HepG2 (cell line): ENCODE measurements around the gene HNRNPH3. TPM values are rescaled to one million over a fixed set of nuclear protein-coding genes. Genes with fewer than 3 reads are reported as not detected.

Source experiments
- ATAC-seq: fragments of 200-7000 bp; cut with Tn5 transposase; 3 replicates; pipeline ENCODE4 v1.9.1; 2020; ENCODE audit warnings: mild to moderate bottlenecking, moderate library complexity
- BruUV-seq: library from RNA; stranded (reverse); fragments of 400-500 nt; replicated peaks from 2 replicates; lab custom pipeline; 2021; lab: Mats Ljungman, UMichigan
- CTCF ChIA-PET: fragments of 300-600 bp; formaldehyde crosslinking; extraction: SDS; loops from one replicate; lab custom pipeline; 2021; ENCODE audit warnings: low total read pairs, inconsistent platforms, low intra/inter-chr PET ratio; lab: Yijun Ruan, JAX
- POLR2A ChIA-PET: fragments of 350-600 bp; sonication (Branson Sonifier 250); formaldehyde crosslinking; loops from one replicate; lab custom pipeline; 2020; ENCODE audit warnings: antibody characterized with exemption, inconsistent platforms; lab: Yijun Ruan, JAX
- DNase-seq: peaks from one replicate; pipeline ENCODE4 v3.0.0-alpha.2; 2015; ENCODE audit warnings: low spot score
- FAIRE-seq: peaks from 3 replicates; lab custom pipeline; 2011; peaks lifted over from hg19 to GRCh38; lab: Jason Lieb, UNC
- H2AFZ ChIP-seq: one replicate; pipeline ENCODE4 v1.6.1; 2011; ENCODE audit warnings: low read length, inconsistent platforms
- H3K27ac ChIP-seq: fragments of 300-600 bp; 3 replicates; pipeline ENCODE4 v1.8.0; 2011; ENCODE audit warnings: mixed run types, mild to moderate bottlenecking, mixed read lengths, low read length, inconsistent platforms; ENCODE audit not compliant: insufficient read depth; ENCODE audit errors: extremely low read length
- H3K27me3 ChIP-seq, 2 experiments: fragments of 200-600 bp in 1 of 2; 2 replicates in 1 of 2; 3 replicates in 1 of 2; pipeline versions ENCODE4 v1.6.0 to v1.8.0; 2011; ENCODE audit warnings: low read length in 2 of 2, mild to moderate bottlenecking in 2 of 2, moderate library complexity in 2 of 2, inconsistent platforms in 1 of 2; ENCODE audit not compliant: insufficient read depth in 2 of 2, control insufficient read depth in 1 of 2
- H3K36me3 ChIP-seq, 2 experiments: fragments of 200-600 bp in 1 of 2; replicated peaks in 1 of 2; 2 replicates in 1 of 2; 3 replicates in 1 of 2; pipeline versions ENCODE4 v1.5.1 to v1.8.0; 2011; ENCODE audit warnings: low read length in 2 of 2, inconsistent platforms in 1 of 2; ENCODE audit not compliant: insufficient read depth in 2 of 2, control insufficient read depth in 1 of 2
- H3K4me1 ChIP-seq: 2 replicates; pipeline ENCODE4 v1.5.1; 2012; ENCODE audit warnings: low read length, inconsistent platforms; ENCODE audit not compliant: insufficient read depth
- H3K4me2 ChIP-seq: 2 replicates; pipeline ENCODE4 v1.6.0; 2011; ENCODE audit warnings: low read depth, low read length, inconsistent platforms
- H3K4me3 ChIP-seq, 3 experiments: fragments of 200-600 bp in 1 of 3; sonication (generic), shearing (Covaris generic) in 1 of 3; replicated peaks in 1 of 3; 2 replicates each; pipeline ENCODE4 v1.5.1; 2011 to 2016; ENCODE audit warnings: low read length in 3 of 3, inconsistent platforms in 2 of 3, low read depth in 2 of 3, mild to moderate bottlenecking in 2 of 3, control low read depth in 1 of 3, mixed read lengths in 1 of 3; ENCODE audit not compliant: insufficient read depth in 1 of 3
- H3K79me2 ChIP-seq: one replicate; pipeline ENCODE4 v1.6.1; 2011; ENCODE audit warnings: low read length, inconsistent platforms; ENCODE audit not compliant: insufficient read depth
- H3K9ac ChIP-seq: 2 replicates; pipeline ENCODE4 v1.6.0; 2011; ENCODE audit warnings: mild to moderate bottlenecking, low read depth, low read length, inconsistent platforms; ENCODE audit not compliant: insufficient read depth
- H3K9me3 ChIP-seq: 2 replicates; pipeline ENCODE4 v1.5.1; 2012; ENCODE audit warnings: mild to moderate bottlenecking, low read length
- H4K20me1 ChIP-seq: 2 replicates; pipeline ENCODE4 v1.6.0; 2011; ENCODE audit warnings: inconsistent platforms, mild to moderate bottlenecking, low read length, moderate library complexity; ENCODE audit not compliant: insufficient read depth
- CTCF ChIP-seq: sonication (generic); formaldehyde crosslinking; IDR thresholded peaks from 2 replicates; pipeline ENCODE4 v1.5.0; 2020; ENCODE audit warnings: mild to moderate bottlenecking, missing genetic modification reagents, moderate library complexity
- NKX3-1 ChIP-seq: sonication (generic); formaldehyde crosslinking; IDR thresholded peaks from 2 replicates; pipeline ENCODE4 v1.5.0; 2020; ENCODE audit warnings: missing genetic modification reagents
- PBX2 ChIP-seq: IDR thresholded peaks from 2 replicates; pipeline ENCODE4 v1.6.1; 2016; ENCODE audit warnings: control low read depth
- STAG1 ChIP-seq: sonication (generic); formaldehyde crosslinking; IDR thresholded peaks from 2 replicates; pipeline ENCODE4 v1.4.0; 2020; ENCODE audit warnings: missing genetic modification reagents
- TEAD3 ChIP-seq: optimal IDR thresholded peaks from 2 replicates; pipeline ENCODE3; 2016; ENCODE audit warnings: borderline replicate concordance
- ZMAT3 ChIP-seq: sonication (generic); formaldehyde crosslinking; conservative IDR thresholded peaks from 2 replicates; pipeline ENCODE4 v1.7.0; 2021; ENCODE audit warnings: missing genetic modification reagents
- ZNF251 ChIP-seq: sonication (generic); formaldehyde crosslinking; IDR thresholded peaks from 2 replicates; pipeline ENCODE4 v1.9.0; 2021; ENCODE audit warnings: mild to moderate bottlenecking, missing genetic modification reagents
- ZNF382 ChIP-seq: sonication (generic); formaldehyde crosslinking; IDR thresholded peaks from 2 replicates; pipeline ENCODE4 v1.5.0; 2020; ENCODE audit warnings: missing genetic modification reagents, mild to moderate bottlenecking, borderline replicate concordance
- ZNF44 ChIP-seq: sonication (generic); formaldehyde crosslinking; IDR thresholded peaks from 2 replicates; pipeline ENCODE4 v1.5.1; 2020; ENCODE audit warnings: mild to moderate bottlenecking, missing genetic modification reagents
- ZNF549 ChIP-seq: sonication (generic); formaldehyde crosslinking; IDR thresholded peaks from 2 replicates; pipeline ENCODE4 v1.5.0; 2020; ENCODE audit warnings: missing genetic modification reagents
- ZNF572 ChIP-seq: sonication (generic); formaldehyde crosslinking; IDR thresholded peaks from 2 replicates; pipeline ENCODE4 v1.5.1; 2020; ENCODE audit warnings: mild to moderate bottlenecking, missing genetic modification reagents
- ZNF652 ChIP-seq: IDR thresholded peaks from 2 replicates; pipeline ENCODE4 v1.6.1; 2016; ENCODE audit warnings: low read depth, borderline replicate concordance
- ZNF724P ChIP-seq: sonication (generic); formaldehyde crosslinking; IDR thresholded peaks from 2 replicates; pipeline ENCODE4 v1.8.0; 2022; ENCODE audit warnings: missing genetic modification reagents, borderline replicate concordance
- ZNF784 ChIP-seq: sonication (generic); formaldehyde crosslinking; IDR thresholded peaks from 2 replicates; pipeline ENCODE4 v1.5.1; 2020; ENCODE audit warnings: missing genetic modification reagents, mild to moderate bottlenecking, borderline replicate concordance
- ZSCAN22 ChIP-seq: sonication (generic); formaldehyde crosslinking; IDR thresholded peaks from 2 replicates; pipeline ENCODE4 v1.4.0; 2020; ENCODE audit warnings: mild to moderate bottlenecking, missing genetic modification reagents
- WGBS: methylation state at CpG from one replicate; pipeline ENCODE4 v1.1.6; 2017; ENCODE audit warnings: low lambda C conversion rate; 5-methylcytosine and 5-hydroxymethylcytosine counted together
- in situ Hi-C: cut with HindIII; loops from 2 replicates; pipeline ENCODE4 v1.10.0; 2017; ENCODE audit warnings: low pct_unique_long_range_greater_than_20kb; ENCODE audit not compliant: extremely low pct_ligation_motif_present
- intact Hi-C: fragments of 100-400 bp; cut with micrococcal nuclease; formaldehyde crosslinking; loops from one replicate; pipeline ENCODE4 v1.10.0; 2022; ENCODE audit not compliant: unreplicated experiment
- polyA plus RNA-seq, 8 experiments: library from polyadenylated mRNA; depleted of rRNA in 3 of 8; stranded (reverse) in 7 of 8; unstranded in 1 of 8; fragments of >200 nt; fragmentation: Illumina TruSeq in 4 of 8; extraction: Trizol in 4 of 8; gene quantifications; 2 replicates each; pipeline versions ENCODE4 v1.2.1 to v1.2.3, GENCODE V29; 2011 to 2016; ENCODE audit warnings: low read depth in 4 of 8, missing spikeins in 1 of 8, mixed read lengths in 1 of 8; ENCODE audit not compliant: insufficient read depth in 1 of 8
- total RNA-seq, 5 experiments: library from RNA; depleted of rRNA; stranded (reverse); fragments of >200 nt; fragmentation: Illumina TruSeq; extraction: Trizol; gene quantifications; 2 replicates each; pipeline ENCODE4 v1.2.3, GENCODE V29; 2016; ENCODE audit warnings: low read depth in 1 of 5

The HNRNPH3 gene
- total and polyA plus RNA-seq, 2 of the 13 experiments (the other 11 are each of a cell fraction or from before 2014, with no cell fraction given), result 46.0 to 47.7 TPM

- no peaks in the 10 kb centered on the region for H3K79me2 ChIP-seq
- no peaks in the 10 kb centered on the region for H3K36me3 ChIP-seq
- H3K4me2 ChIP-seq, result no peak overlapping the region
- no peak overlapping the region for H3K27ac ChIP-seq
- POLR2A ChIA-PET, result no interaction called here
- H3K9me3 ChIP-seq, result no peaks in the 10 kb centered on the region
- FAIRE-seq, result no peak
- H3K9ac ChIP-seq, result no peak overlapping the region
- no peaks in the 10 kb centered on the region for H4K20me1 ChIP-seq
- no peak for ATAC-seq
- CTCF ChIA-PET, result interaction anchor here (2.8 kb wide), 1 partner anchor 89 kb away, joined by 20 read pairs; no protein-coding TSS in a partner anchor
- H3K4me3 ChIP-seq, result no peak overlapping the region
- DNase-seq, result no peak
- in situ Hi-C loops, result loop anchor here (5.0 to 25.0 kb wide), 2 partner anchors 89 to 439 kb away; no protein-coding TSS in a partner anchor
- BruUV-seq, result no TSS peak
- H3K4me1 ChIP-seq, result peaks cover 34% of the 10 kb centered on the region
- WGBS, result 76% methylated on average over 3 of the region's 3 CpGs
- H2AFZ ChIP-seq, result no peak overlapping the region
- intact Hi-C loops, result loop anchor here (5.0 to 10.0 kb wide), 2 partner anchors 436 to 519 kb away; no protein-coding TSS in a partner anchor
- H3K27me3 ChIP-seq, result no peaks in the 10 kb centered on the region
- no peak for TF ChIP-seq ZNF652
- no peak for TF ChIP-seq NKX3-1 (CRISPR knock-in tag)
- no peak for TF ChIP-seq ZMAT3 (CRISPR knock-in tag)
- TF ChIP-seq ZNF44 (CRISPR knock-in tag), result no peak
- no peak for TF ChIP-seq PBX2 (CRISPR knock-in tag)
- no peak for TF ChIP-seq ZSCAN22 (CRISPR knock-in tag)
These were observed 30.6 kb upstream of the HNRNPH3 start for GRCh38 chr10:68301301-68301700.

- Histone ChIP-seq H3K27me3 (no peaks in the 10 kb centered on the region), H2AFZ (no peak overlapping the region), H3K36me3 (no peaks in the 10 kb centered on the region), H3K4me2 (no peak overlapping the region), H3K4me3 (no peak overlapping the region), H3K27ac (no peak overlapping the region), H3K4me1 (peaks cover 41% of the 10 kb centered on the region), H3K9me3 (no peaks in the 10 kb centered on the region), H3K9ac (no peak overlapping the region), H3K79me2 (no peaks in the 10 kb centered on the region), H4K20me1 (no peaks in the 10 kb centered on the region)
- ATAC-seq (peak; percentile 75), FAIRE-seq (peak; percentile 23), DNase-seq (peak; percentile 50)
- BruUV-seq, result no TSS peak
- in situ Hi-C loops, result loop anchor here (5.0 to 25.0 kb wide), 2 partner anchors 90 to 440 kb away; no protein-coding TSS in a partner anchor
- ChIA-PET POLR2A (no interaction called here), CTCF (interaction anchor here (2.8 kb wide), 1 partner anchor 89 kb away, joined by 20 read pairs; no protein-coding TSS in a partner anchor)
- intact Hi-C loops, result loop anchor here (1.0 to 10.0 kb wide), 3 partner anchors 90 to 520 kb away; no protein-coding TSS in a partner anchor
- WGBS, result 49% methylated on average over 6 of the region's 6 CpGs
- TF ChIP-seq STAG1 (CRISPR knock-in tag) (peak; percentile 70), ZNF549 (CRISPR knock-in tag) (peak; percentile 71; the same call in 1 of the 2 replicates), ZNF724P (CRISPR knock-in tag) (no peak), ZNF572 (CRISPR knock-in tag) (no peak), ZNF382 (no peak), CTCF (CRISPR knock-in tag) (peak; percentile 67), TEAD3 (CRISPR knock-in tag) (peak; percentile 21), ZNF784 (CRISPR knock-in tag) (no peak), ZNF251 (CRISPR knock-in tag) (no peak)
These were observed 29.9 kb upstream of the HNRNPH3 start for GRCh38 chr10:68301790-68302502.
